ENCODE results near the gene PROSER3. TPM values are rescaled to one million over a fixed set of nuclear protein-coding genes. Genes with fewer than 3 reads are reported as not detected.

The PROSER3 gene
- polyA plus RNA-seq, 1 donor (not counting 4 experiments of a cell fraction or from before 2014, with no cell fraction given) = 5.5 TPM

GRCh38 chr19:35725216-35725861, 32.6 kb upstream of the PROSER3 start:
- H3K27ac ChIP-seq (ENCODE audit: control insufficient read depth, insufficient read depth, low read length) = no peak overlapping the region
- peaks cover 4% of the 10 kb centered on the region for H4K20me1 ChIP-seq (ENCODE audit: control insufficient read depth, extremely low read depth, insufficient read depth, low read length)
- no peak overlapping the region for H3K9ac ChIP-seq (ENCODE audit: control insufficient read depth, extremely low read depth, insufficient read depth, low read length)
- no peak for TF ChIP-seq EZH2 (IDR thresholded peaks at IDR 0.05; ENCODE audit: low read length)
- TF ChIP-seq CTCF (optimal IDR thresholded peaks at IDR 0.05 in 1 of 3, IDR thresholded peaks at IDR 0.05 in 1 of 3, conservative IDR thresholded peaks at IDR 0.05 in 1 of 3; ENCODE audit: extremely low read depth in 1 of 3, insufficient read depth in 2 of 3, low read length in 3 of 3) = no peak
- H3K36me3 ChIP-seq (ENCODE audit: control insufficient read depth in 2 of 2, extremely low read depth in 1 of 2, insufficient read depth in 2 of 2, low read length in 2 of 2) = peaks cover 66 to 69% of the 10 kb centered on the region in 2 experiments
- H3K27me3 ChIP-seq (ENCODE audit: control insufficient read depth, extremely low read depth, insufficient read depth, low read length) = no peaks in the 10 kb centered on the region
- H3K9me3 ChIP-seq (ENCODE audit: control insufficient read depth, low read depth, low read length) = no peaks in the 10 kb centered on the region
- H2AFZ ChIP-seq (ENCODE audit: control insufficient read depth, low read length) = no peak overlapping the region
- no peak overlapping the region for H3K4me2 ChIP-seq (ENCODE audit: control insufficient read depth, extremely low read depth, insufficient read depth, low read depth, low read length)
- no peak overlapping the region for H3K4me3 ChIP-seq (ENCODE audit: control insufficient read depth in 2 of 3, extremely low read depth in 1 of 3, insufficient read depth in 2 of 3, low read depth in 1 of 3, low read length in 3 of 3)
- FAIRE-seq (no peak), DNase-seq (ENCODE audit: low read depth, low spot score) (no peak)
- peaks cover 27% of the 10 kb centered on the region for H3K79me2 ChIP-seq (ENCODE audit: control insufficient read depth, insufficient read depth, low read length)
- H3K9me1 ChIP-seq (ENCODE audit: control insufficient read depth, extremely low read depth, insufficient read depth, low read length) = no peaks in the 10 kb centered on the region
- dilution Hi-C loops (cut with MboI; ENCODE audit: extremely low pct_ligation_motif_present, low sequenced_read_pairs) = no loop called here
- H3K4me1 ChIP-seq (ENCODE audit: control insufficient read depth, extremely low read depth, insufficient read depth, low read length) = no peaks in the 10 kb centered on the region

- Histone ChIP-seq H4K20me1 (ENCODE audit: control insufficient read depth, extremely low read depth, insufficient read depth, low read length) (no peaks in the 10 kb centered on the region), H3K27me3 (ENCODE audit: control insufficient read depth, extremely low read depth, insufficient read depth, low read length) (no peaks in the 10 kb centered on the region), H3K4me1 (ENCODE audit: control insufficient read depth, extremely low read depth, insufficient read depth, low read length) (no peaks in the 10 kb centered on the region), H3K27ac (ENCODE audit: control insufficient read depth, insufficient read depth, low read length) (no peak overlapping the region), H3K4me3 (ENCODE audit: control insufficient read depth in 2 of 3, extremely low read depth in 1 of 3, insufficient read depth in 2 of 3, low read depth in 1 of 3, low read length in 3 of 3) (no peak overlapping the region), H3K9me3 (ENCODE audit: control insufficient read depth, low read depth, low read length) (no peaks in the 10 kb centered on the region), H2AFZ (ENCODE audit: control insufficient read depth, low read length) (no peak overlapping the region), H3K36me3 (ENCODE audit: control insufficient read depth in 2 of 2, extremely low read depth in 1 of 2, insufficient read depth in 2 of 2, low read length in 2 of 2) (peaks cover 69 to 74% of the 10 kb centered on the region in 2 experiments), H3K9ac (ENCODE audit: control insufficient read depth, extremely low read depth, insufficient read depth, low read length) (no peak overlapping the region), H3K79me2 (ENCODE audit: control insufficient read depth, insufficient read depth, low read length) (peaks cover 13% of the 10 kb centered on the region), H3K4me2 (ENCODE audit: control insufficient read depth, extremely low read depth, insufficient read depth, low read depth, low read length) (no peak overlapping the region), H3K9me1 (ENCODE audit: control insufficient read depth, extremely low read depth, insufficient read depth, low read length) (no peaks in the 10 kb centered on the region)
- no peak for FAIRE-seq
- no peak for TF ChIP-seq EZH2 (IDR thresholded peaks at IDR 0.05; ENCODE audit: low read length)
- TF ChIP-seq CTCF (optimal IDR thresholded peaks at IDR 0.05 in 1 of 3, IDR thresholded peaks at IDR 0.05 in 1 of 3, conservative IDR thresholded peaks at IDR 0.05 in 1 of 3; ENCODE audit: extremely low read depth in 1 of 3, insufficient read depth in 2 of 3, low read length in 3 of 3) = no peak
- dilution Hi-C loops (cut with MboI; ENCODE audit: extremely low pct_ligation_motif_present, low sequenced_read_pairs) = no loop called here
- DNase-seq (ENCODE audit: low read depth, low spot score) = no peak
Observed at GRCh38 chr19:35727053-35727955, 30.7 kb upstream of the PROSER3 start.

All from keratinocyte (primary cell).